HFF-Myc (cell line): ENCODE measurements around the gene ANGEL2.

Experiments
- DNase-seq: peaks from one replicate; pipeline ENCODE4 v3.0.0-alpha.2; 2011; ENCODE audit warnings: low read depth; ENCODE audit errors: extremely low read depth
- H3K4me3 ChIP-seq: replicated peaks from 2 replicates; pipeline ENCODE4 v1.5.1; 2011; ENCODE audit warnings: low read depth, mild to moderate bottlenecking, control low read depth, low read length
- CTCF ChIP-seq: IDR thresholded peaks from 2 replicates; pipeline ENCODE4 v1.5.1; 2012; ENCODE audit warnings: mild to moderate bottlenecking, low read depth, low read length, control low read depth; ENCODE audit errors: missing control alignments

ANGEL2 gene

GRCh38 chr1:212974711-212975110 lies 41.0 kb downstream of the ANGEL2 start:
- no peak for DNase-seq
- TF ChIP-seq CTCF: no peak
- no peak overlapping the region for H3K4me3 ChIP-seq

- no peak for DNase-seq
- no peak overlapping the region for H3K4me3 ChIP-seq
- no peak for TF ChIP-seq CTCF
These were observed 41.8 kb downstream of the ANGEL2 start for GRCh38 chr1:212973899-212974298.

GRCh38 chr1:212973426-212973825 lies 42.2 kb downstream of the ANGEL2 start:
- no peak overlapping the region for H3K4me3 ChIP-seq
- no peak for DNase-seq
- TF ChIP-seq CTCF: no peak

DNA sequence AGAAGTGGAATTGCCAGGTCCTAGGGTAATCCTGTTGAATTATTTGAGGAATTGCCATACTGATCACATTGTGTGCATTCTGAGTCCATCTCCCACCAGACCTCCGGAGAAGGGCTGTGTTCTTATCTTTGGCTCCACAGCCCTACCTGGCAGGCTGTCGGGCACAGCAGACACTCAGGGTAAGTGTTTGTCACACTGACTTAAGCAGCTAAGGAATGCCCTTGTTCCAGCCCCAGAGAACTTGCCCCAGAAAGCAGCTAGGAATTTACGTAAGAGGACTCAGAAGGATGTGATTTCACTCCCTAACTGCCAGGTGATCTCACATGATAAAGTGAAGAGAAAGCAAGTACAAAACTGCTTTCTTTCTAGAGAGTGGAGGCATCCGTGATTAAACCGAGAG lies 44.4 kb downstream of the ANGEL2 start:
- no peak overlapping the region for H3K4me3 ChIP-seq
- TF ChIP-seq CTCF: no peak
- no peak for DNase-seq

DNA sequence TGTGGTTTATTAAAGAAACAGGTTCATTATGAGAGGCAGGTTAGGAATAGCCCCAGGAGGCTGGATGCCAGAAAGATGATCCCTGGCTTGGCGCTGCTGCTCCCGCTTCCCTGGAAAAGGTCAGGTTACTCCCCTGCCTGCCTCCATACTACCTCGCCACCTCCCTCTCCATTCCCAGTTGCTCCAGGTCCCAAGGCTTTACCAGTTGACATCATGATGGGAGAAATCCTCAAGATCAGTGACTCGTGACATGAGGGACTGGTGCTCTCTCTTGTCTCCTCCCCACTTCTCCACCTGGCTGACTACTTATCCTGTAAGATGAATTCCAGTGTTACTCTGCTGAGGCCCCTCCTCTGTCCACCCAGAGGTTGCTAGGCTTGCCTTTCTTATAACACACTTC lies 45.6 kb downstream of the ANGEL2 start:
- DNase-seq: no peak
- no peak overlapping the region for H3K4me3 ChIP-seq
- no peak for TF ChIP-seq CTCF

GRCh38 chr1:212968368-212968863 lies 47.3 kb downstream of the ANGEL2 start:
- no peak for TF ChIP-seq CTCF
- H3K4me3 ChIP-seq: no peak overlapping the region
- no peak for DNase-seq

- DNase-seq: no peak
- peak; percentile 72 for TF ChIP-seq CTCF
- H3K4me3 ChIP-seq: no peak overlapping the region
These were observed 47.9 kb downstream of the ANGEL2 start for GRCh38 chr1:212967801-212968200.
